K562 (cell line): ENCODE data around the gene SERTAD2. TPM values are rescaled to one million over a fixed set of nuclear protein-coding genes. Genes with fewer than 3 reads are reported as not detected.
A peak's percentile ranks its signal among the peaks of the same experiment; 100 is the strongest.

Experiments
- BACH1 ChIP-seq: fragments of 200-800 bp; sonication (Bioruptor generic); IDR thresholded peaks from 2 replicates; pipeline ENCODE4 v1.6.1; 2016; ENCODE audit warnings: missing genetic modification characterization, missing compliant biosample characterization
- BCLAF1 ChIP-seq, 2 experiments: fragments of 450-650 bp in 1 of 2; IDR thresholded peaks; 2 replicates each; pipeline ENCODE4 v1.6.1; 2011 to 2017; ENCODE audit warnings: low read depth in 2 of 2, antibody characterized with exemption in 1 of 2, borderline replicate concordance in 1 of 2, low read length in 1 of 2, mild to moderate bottlenecking in 1 of 2, mixed read lengths in 1 of 2; ENCODE audit not compliant: control insufficient read depth in 1 of 2
- CBX5 ChIP-seq: IDR thresholded peaks from 2 replicates; pipeline ENCODE4 v1.6.1; 2014; ENCODE audit warnings: low read depth, borderline replicate concordance
- CEBPZ ChIP-seq: fragments of 150-350 bp; IDR thresholded peaks from 2 replicates; pipeline ENCODE4 v1.6.1; 2014; ENCODE audit warnings: low read depth, mild to moderate bottlenecking, low read length, borderline replicate concordance
- CHD1 ChIP-seq: fragments of 200-600 bp; sonication (generic); IDR thresholded peaks from one replicate; pipeline ENCODE4 v1.6.1; 2012; ENCODE audit warnings: mild to moderate bottlenecking, moderate library complexity, low read length, inconsistent platforms
- DEAF1 ChIP-seq: fragments of 450-650 bp; formaldehyde crosslinking; IDR thresholded peaks from 2 replicates; pipeline ENCODE4 v1.4.0; 2020; ENCODE audit warnings: mild to moderate bottlenecking, moderate library complexity
- JUND ChIP-seq, 2 experiments: IDR thresholded peaks; 2 replicates in 1 of 2; 3 replicates in 1 of 2; pipeline ENCODE4 v1.6.1; 2011; ENCODE audit warnings: borderline replicate concordance in 2 of 2, low read depth in 2 of 2, low read length in 2 of 2, improper control_type of control experiment in 1 of 2, missing biosample characterization in 1 of 2, missing genetic modification characterization in 1 of 2, missing genetic modification reagents in 1 of 2
- NR2F6 ChIP-seq: fragments of 450-650 bp; formaldehyde crosslinking; IDR thresholded peaks from 2 replicates; pipeline ENCODE4 v1.4.0; 2020; ENCODE audit warnings: mild to moderate bottlenecking
- SNIP1 ChIP-seq: fragments of 450-650 bp; IDR thresholded peaks from 2 replicates; pipeline ENCODE4 v1.7.1; 2017; ENCODE audit warnings: low read depth, mild to moderate bottlenecking
- TOE1 ChIP-seq, 2 experiments: fragments of 450-650 bp in 1 of 2; sonication (generic) in 1 of 2; formaldehyde crosslinking in 1 of 2; IDR thresholded peaks; 2 replicates each; pipeline versions ENCODE4 v1.7.1 to v1.8.0; 2016 to 2022; ENCODE audit warnings: borderline replicate concordance in 2 of 2, mild to moderate bottlenecking in 2 of 2, antibody characterized with exemption in 1 of 2, inconsistent platforms in 1 of 2, low read depth in 1 of 2, missing genetic modification reagents in 1 of 2, moderate library complexity in 1 of 2
- USF1 ChIP-seq: sonication (generic); formaldehyde crosslinking; IDR thresholded peaks from 2 replicates; pipeline ENCODE4 v1.9.0; 2022; ENCODE audit warnings: mild to moderate bottlenecking, missing genetic modification reagents
- ZNF707 ChIP-seq: fragments of 250-450 bp; sonication (Bioruptor Pico); conservative IDR thresholded peaks from 2 replicates; pipeline ENCODE4 v1.8.0; 2022; ENCODE audit warnings: inconsistent platforms, mild to moderate bottlenecking, moderate library complexity
- polyA plus RNA-seq, 8 experiments: library from polyadenylated mRNA; depleted of rRNA in 4 of 8; stranded (reverse) in 5 of 8; unstranded in 3 of 8; fragments of >200 nt; fragmentation: Nextera tagmentation in 2 of 8; fragmentation: Illumina TruSeq in 1 of 8; extraction: Ambion mirVana in 2 of 8; extraction: Trizol in 1 of 8; gene quantifications; 2 replicates each; pipeline versions ENCODE4 v1.2.1 to v1.2.3, GENCODE V29; 2011 to 2014; ENCODE audit warnings: inconsistent platforms in 1 of 8, missing spikeins in 1 of 8
- total RNA-seq, 7 experiments: library from RNA; depleted of rRNA in 6 of 7; stranded (reverse); fragments of >200 nt in 6 of 7; fragmentation: Illumina TruSeq in 2 of 7; extraction: Trizol in 2 of 7; gene quantifications; 2 replicates each; pipeline versions ENCODE4 v1.2.1 to v1.2.3, GENCODE V29; 2011 to 2021; ENCODE audit warnings: low replicate concordance in 1 of 7

SERTAD2 gene
- total and polyA plus RNA-seq, 9 of the 15 experiments (the other 6 are each of a cell fraction or from before 2014, with no cell fraction given): 3.0 to 12.5 (median 6.1) TPM

GRCh38 chr2:64606479-64607363 lies 47.0 kb downstream of the SERTAD2 start (continued):
- no peak for TF ChIP-seq BCLAF1 (IDR thresholded peaks at IDR 0.05; ENCODE audit: borderline replicate concordance in 1 of 2, control insufficient read depth in 1 of 2, low read depth in 2 of 2, low read length in 1 of 2)
- TF ChIP-seq SNIP1: no peak
- no peak for TF ChIP-seq USF1
- TF ChIP-seq NR2F6 (CRISPR knock-in tag): no peak
- TF ChIP-seq JUND (IDR thresholded peaks at IDR 0.05; ENCODE audit: borderline replicate concordance, low read depth, low read length): 0 out of 2 replicates have a peak, but pooled peaks have one; percentile 13
- peak; percentile 65; the same call in 2 of the 3 replicates for TF ChIP-seq JUND (tag; IDR thresholded peaks at IDR 0.05; ENCODE audit: borderline replicate concordance, low read depth, low read length)
- TF ChIP-seq BACH1 (tag): no peak; the same call in 1 of the 2 replicates
- TF ChIP-seq ZNF707 (CRISPR knock-in tag): no peak
- no peak for TF ChIP-seq CEBPZ
- no peak for TF ChIP-seq TOE1 (IDR thresholded peaks at IDR 0.05; ENCODE audit: borderline replicate concordance)
- TF ChIP-seq TOE1 (CRISPR knock-in tag; IDR thresholded peaks at IDR 0.05; ENCODE audit: borderline replicate concordance, low read depth): no peak
- TF ChIP-seq CHD1: no peak
- no peak for TF ChIP-seq DEAF1 (CRISPR knock-in tag)
- no peak for TF ChIP-seq CBX5
